Endodermal cell (in vitro differentiated cells): ENCODE data around the gene KCP. TPM values are rescaled to one million over a fixed set of nuclear protein-coding genes. Genes with fewer than 3 reads are reported as not detected.
A peak's percentile ranks its signal among the peaks of the same experiment; 100 is the strongest.

Experiments used
- DNase-seq: peaks from one replicate; pipeline ENCODE4 v3.0.0-alpha.2; 2017
- H3K27ac ChIP-seq: 2 replicates; pipeline ENCODE4 v1.5.1; 2013; ENCODE audit warnings: mild to moderate bottlenecking, low read depth, low read length, moderate library complexity
- H3K27me3 ChIP-seq: 2 replicates; pipeline ENCODE4 v1.6.1; 2013; ENCODE audit warnings: mild to moderate bottlenecking, low read length, moderate library complexity; ENCODE audit not compliant: insufficient read depth, control insufficient read depth, poor library complexity, severe bottlenecking
- H3K36me3 ChIP-seq: 2 replicates; pipeline ENCODE4 v1.7.0; 2013; ENCODE audit warnings: mild to moderate bottlenecking, low read length, moderate library complexity; ENCODE audit not compliant: control insufficient read depth, insufficient read depth
- H3K4me1 ChIP-seq: one replicate; pipeline ENCODE4 v1.7.0; 2013; ENCODE audit warnings: low read length; ENCODE audit not compliant: control insufficient read depth, insufficient read depth
- H3K4me3 ChIP-seq: 2 replicates; pipeline ENCODE4 v1.5.1; 2013; ENCODE audit warnings: mild to moderate bottlenecking, low read length, moderate library complexity
- H3K9ac ChIP-seq: 2 replicates; pipeline ENCODE4 v1.6.1; 2013; ENCODE audit warnings: mild to moderate bottlenecking, low read length, moderate library complexity; ENCODE audit not compliant: poor library complexity, severe bottlenecking; ENCODE audit errors: extremely low read depth
- H3K9me3 ChIP-seq: 2 replicates; pipeline ENCODE4 v1.6.1; 2013; ENCODE audit warnings: mild to moderate bottlenecking, low read length, moderate library complexity; ENCODE audit not compliant: control insufficient read depth
- H3K27ac Mint-ChIP-seq: 2 replicates; pipeline ENCODE4 v1.8.0; 2020; ENCODE audit warnings: mixed read lengths
- H3K27me3 Mint-ChIP-seq: 2 replicates; pipeline ENCODE4 v1.8.0; 2021; ENCODE audit warnings: mild to moderate bottlenecking, mixed read lengths; ENCODE audit not compliant: insufficient read depth
- H3K36me3 Mint-ChIP-seq: 2 replicates; pipeline ENCODE4 v1.8.0; 2020; ENCODE audit warnings: low read depth, mixed read lengths
- H3K4me1 Mint-ChIP-seq: 2 replicates; pipeline ENCODE4 v1.8.0; 2020; ENCODE audit warnings: mixed read lengths
- H3K4me3 Mint-ChIP-seq: 2 replicates; pipeline ENCODE4 v1.8.0; 2020; ENCODE audit warnings: mild to moderate bottlenecking, moderate library complexity, mixed read lengths
- H3K9me3 Mint-ChIP-seq: 2 replicates; pipeline ENCODE4 v1.8.0; 2020; ENCODE audit warnings: mild to moderate bottlenecking, mixed read lengths
- CTCF ChIP-seq: fragments of 200-600 bp; sonication (generic); conservative IDR thresholded peaks from 2 replicates; pipeline ENCODE4 v1.5.0; 2021; ENCODE audit warnings: antibody characterized with exemption, mild to moderate bottlenecking
- WGBS, 2 experiments: methylation state at CpG; one replicate each; pipeline versions ENCODE4 v1.1.5 to v1.1.7; 2013; ENCODE audit warnings: missing lambda C conversion rate in 2 of 2, mixed read lengths in 1 of 2; ENCODE audit not compliant: insufficient coverage in 1 of 2, insufficient read length in 1 of 2; 5-methylcytosine and 5-hydroxymethylcytosine counted together
- total RNA-seq, 2 donors: library from RNA; stranded (reverse); fragmentation: NEBNext Ultra II Directional in 1 of 2; extraction: Animal tissue kit (Norgen Biotek cat#: 25700) in 1 of 2; gene quantifications; 2 replicates in 1 of 2; 3 replicates in 1 of 2; pipeline ENCODE4 v1.2.1, GENCODE V29; 2021

KCP gene
- total RNA-seq, 2 donors from 2014 or later = 21.1 to 33.3 TPM

GRCh38 chr7:128869138-128869943 lies 41.2 kb downstream of the KCP start:
- Mint-ChIP-seq H3K27ac (no peak overlapping the region), H3K27me3 (peaks cover 49% of the 10 kb centered on the region), H3K36me3 (peaks cover 22% of the 10 kb centered on the region), H3K4me1 (peaks cover 14% of the 10 kb centered on the region), H3K4me3 (peak overlapping the region; percentile 51), H3K9me3 (no peaks in the 10 kb centered on the region)
- peak overlapping the region; percentile 80 for H3K4me3 ChIP-seq
- H3K27ac ChIP-seq = no peak overlapping the region
- H3K27me3 ChIP-seq = peaks cover 33% of the 10 kb centered on the region
- no peaks in the 10 kb centered on the region for H3K4me1 ChIP-seq
- WGBS, 2 experiments = 1 to 2% methylated on average over 33 to 86 of the region's 86 CpGs
- H3K9ac ChIP-seq = peak overlapping the region; percentile 15
- peaks cover 18% of the 10 kb centered on the region for H3K36me3 ChIP-seq
- H3K9me3 ChIP-seq = no peaks in the 10 kb centered on the region
- TF ChIP-seq CTCF = peak; percentile 26
- peak; percentile 88 for DNase-seq

DNA sequence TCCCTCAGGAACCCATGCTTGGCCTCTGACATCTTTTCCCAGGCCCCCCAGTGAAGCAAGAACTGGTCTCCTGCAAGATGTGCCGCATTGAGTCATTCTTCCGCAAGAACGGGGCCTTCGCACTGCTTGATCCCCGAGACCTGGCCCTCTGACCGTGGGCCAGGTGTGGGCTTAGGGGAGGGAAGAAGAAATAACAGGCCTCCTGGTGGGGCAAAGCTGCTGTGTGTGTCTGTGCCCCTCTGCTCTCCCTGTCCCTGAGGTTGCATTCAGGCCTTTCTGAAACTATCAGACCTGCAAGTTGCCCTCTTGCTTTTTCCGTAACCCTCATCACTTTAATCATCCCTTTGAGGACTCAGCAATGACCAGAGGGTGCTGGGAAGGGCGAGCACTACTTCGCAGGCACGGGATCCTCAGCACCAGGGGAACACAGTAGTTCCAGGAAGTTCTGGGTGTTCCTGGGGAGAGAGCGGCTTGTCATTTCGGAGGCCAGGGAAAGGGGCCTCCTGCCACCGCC lies 41.8 kb downstream of the KCP start:
- Mint-ChIP-seq H3K9me3 (no peaks in the 10 kb centered on the region), H3K4me3 (peak overlapping the region; percentile 51), H3K27me3 (peaks cover 49% of the 10 kb centered on the region), H3K4me1 (peaks cover 17% of the 10 kb centered on the region), H3K36me3 (peaks cover 22% of the 10 kb centered on the region), H3K27ac (no peak overlapping the region)
- Histone ChIP-seq H3K9ac (no peak overlapping the region), H3K9me3 (no peaks in the 10 kb centered on the region), H3K27ac (no peak overlapping the region), H3K27me3 (peaks cover 33% of the 10 kb centered on the region), H3K4me3 (peak overlapping the region; percentile 80), H3K36me3 (peaks cover 18% of the 10 kb centered on the region), H3K4me1 (no peaks in the 10 kb centered on the region)
- 43 to 82% methylated on average over 7 to 13 of the region's 13 CpGs for WGBS, 2 experiments
- no peak for TF ChIP-seq CTCF
- peak; percentile 54 for DNase-seq

GRCh38 chr7:128867842-128868623 lies 42.5 kb downstream of the KCP start:
- Mint-ChIP-seq H3K4me1 (peaks cover 19% of the 10 kb centered on the region), H3K27me3 (peaks cover 49% of the 10 kb centered on the region), H3K36me3 (peaks cover 22% of the 10 kb centered on the region), H3K27ac (no peak overlapping the region), H3K4me3 (peak overlapping the region; percentile 51), H3K9me3 (no peaks in the 10 kb centered on the region)
- H3K4me1 ChIP-seq = no peaks in the 10 kb centered on the region
- H3K27ac ChIP-seq = no peak overlapping the region
- H3K36me3 ChIP-seq = peaks cover 18% of the 10 kb centered on the region
- no peak for TF ChIP-seq CTCF
- H3K9me3 ChIP-seq = no peaks in the 10 kb centered on the region
- 70 to 74% methylated on average over 7 to 11 of the region's 11 CpGs for WGBS, 2 experiments
- no peak overlapping the region for H3K9ac ChIP-seq
- peak; percentile 72 for DNase-seq
- H3K27me3 ChIP-seq = peaks cover 33% of the 10 kb centered on the region
- peak overlapping the region; percentile 80 for H3K4me3 ChIP-seq
